Cardiac muscle cell (in vitro differentiated cells and primary cell): Measurements from ENCODE around the gene TRIM40. TPM values are rescaled to one million over a fixed set of nuclear protein-coding genes. Genes with fewer than 3 reads are reported as not detected.

Experiments
- DNase-seq, 2 donors: peaks; one replicate each; pipeline versions ENCODE4 v3.0.0 to v3.0.0-alpha.2; 2010 to 2017; ENCODE audit warnings: low read depth in 1 of 2, low spot score in 1 of 2
- H3K27ac ChIP-seq: fragments of 200-600 bp; sonication (generic); 2 replicates; pipeline ENCODE4 v1.5.1; 2016
- H3K27me3 ChIP-seq: fragments of 200-600 bp; sonication (generic); 2 replicates; pipeline ENCODE4 v1.6.0; 2016; ENCODE audit warnings: control low read depth
- H3K36me3 ChIP-seq: fragments of 200-600 bp; sonication (generic); 2 replicates; pipeline ENCODE4 v1.5.1; 2016; ENCODE audit warnings: control low read depth
- H3K4me1 ChIP-seq: fragments of 200-600 bp; sonication (generic); 2 replicates; pipeline ENCODE4 v1.8.1; 2017; ENCODE audit warnings: low read depth, mild to moderate bottlenecking, mixed run types
- H3K4me3 ChIP-seq: fragments of 200-600 bp; sonication (generic); 2 replicates; pipeline ENCODE4 v1.5.1; 2016; ENCODE audit warnings: mild to moderate bottlenecking
- H3K9me3 ChIP-seq: fragments of 200-600 bp; sonication (generic); 2 replicates; pipeline ENCODE4 v1.5.1; 2017; ENCODE audit warnings: low read depth, mild to moderate bottlenecking, control low read depth
- polyA plus RNA-seq: library from polyadenylated mRNA; unstranded; fragments of >200 nt; fragmentation: Nextera tagmentation; extraction: Ambion mirVana; gene quantifications from 2 replicates; pipeline ENCODE4 v1.2.1, GENCODE V29; 2016
- total RNA-seq: library from RNA; depleted of rRNA; stranded (reverse); fragments of >200 nt; gene quantifications from 2 replicates; pipeline ENCODE4 v1.2.3, GENCODE V29; 2016
- TF ChIP-seq, protein P1 (sequence below): IDR thresholded peaks from 2 replicates; pipeline ENCODE4 v1.5.1; 2012; ENCODE audit warnings: low read depth, mild to moderate bottlenecking, low read length

TRIM40 gene
- total and polyA plus RNA-seq, 2 experiments from 2014 or later = not detected

DNA sequence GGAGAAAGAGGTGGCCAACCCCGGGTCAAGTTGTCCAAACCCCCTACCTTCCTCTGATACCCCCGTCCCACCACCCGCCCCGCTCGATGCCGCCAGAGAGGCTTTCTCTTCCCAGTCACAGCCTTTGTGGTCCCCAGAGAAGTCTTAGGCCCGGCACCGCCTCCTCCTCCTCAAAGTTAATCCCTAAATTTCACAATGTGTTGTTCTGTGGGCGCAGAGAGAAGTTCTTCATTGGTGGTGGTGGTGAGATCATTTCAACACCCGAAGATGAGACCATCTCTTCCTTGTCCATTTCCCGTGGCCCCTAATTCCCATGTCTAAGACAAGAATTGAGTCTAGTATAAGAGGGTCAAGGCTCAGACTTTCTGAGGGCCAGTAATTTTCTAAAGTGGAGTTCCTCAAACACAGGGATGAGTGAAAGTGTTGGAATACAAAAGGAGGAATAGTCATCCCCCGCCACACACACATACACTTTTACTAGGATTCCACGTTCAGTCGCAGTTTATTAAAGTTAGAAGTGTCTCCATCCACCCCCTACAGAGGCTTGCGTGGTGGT lies 33.4 kb upstream of the TRIM40 start:
- DNase-seq = peak in 1 of 2 donors; percentile 67
- peaks cover 100% of the 10 kb centered on the region for H3K27me3 ChIP-seq
- H3K4me1 ChIP-seq = no peaks in the 10 kb centered on the region
- peak overlapping the region; percentile 16 for H3K4me3 ChIP-seq
- no peaks in the 10 kb centered on the region for H3K36me3 ChIP-seq
- no peak overlapping the region for H3K27ac ChIP-seq
- TF ChIP-seq, protein P1, sequence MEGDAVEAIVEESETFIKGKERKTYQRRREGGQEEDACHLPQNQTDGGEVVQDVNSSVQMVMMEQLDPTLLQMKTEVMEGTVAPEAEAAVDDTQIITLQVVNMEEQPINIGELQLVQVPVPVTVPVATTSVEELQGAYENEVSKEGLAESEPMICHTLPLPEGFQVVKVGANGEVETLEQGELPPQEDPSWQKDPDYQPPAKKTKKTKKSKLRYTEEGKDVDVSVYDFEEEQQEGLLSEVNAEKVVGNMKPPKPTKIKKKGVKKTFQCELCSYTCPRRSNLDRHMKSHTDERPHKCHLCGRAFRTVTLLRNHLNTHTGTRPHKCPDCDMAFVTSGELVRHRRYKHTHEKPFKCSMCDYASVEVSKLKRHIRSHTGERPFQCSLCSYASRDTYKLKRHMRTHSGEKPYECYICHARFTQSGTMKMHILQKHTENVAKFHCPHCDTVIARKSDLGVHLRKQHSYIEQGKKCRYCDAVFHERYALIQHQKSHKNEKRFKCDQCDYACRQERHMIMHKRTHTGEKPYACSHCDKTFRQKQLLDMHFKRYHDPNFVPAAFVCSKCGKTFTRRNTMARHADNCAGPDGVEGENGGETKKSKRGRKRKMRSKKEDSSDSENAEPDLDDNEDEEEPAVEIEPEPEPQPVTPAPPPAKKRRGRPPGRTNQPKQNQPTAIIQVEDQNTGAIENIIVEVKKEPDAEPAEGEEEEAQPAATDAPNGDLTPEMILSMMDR = no peak
- H3K9me3 ChIP-seq = no peaks in the 10 kb centered on the region

- no peak overlapping the region for H3K27ac ChIP-seq
- H3K4me1 ChIP-seq = no peaks in the 10 kb centered on the region
- DNase-seq = peak; percentile 86 to 92
- H3K27me3 ChIP-seq = peaks cover 100% of the 10 kb centered on the region
- TF ChIP-seq, protein P1 = peak; percentile 92
- H3K9me3 ChIP-seq = no peaks in the 10 kb centered on the region
- no peaks in the 10 kb centered on the region for H3K36me3 ChIP-seq
- peak overlapping the region; percentile 30 for H3K4me3 ChIP-seq
These were observed 32.7 kb upstream of the TRIM40 start for GRCh38 chr6:30102970-30103871.

DNA sequence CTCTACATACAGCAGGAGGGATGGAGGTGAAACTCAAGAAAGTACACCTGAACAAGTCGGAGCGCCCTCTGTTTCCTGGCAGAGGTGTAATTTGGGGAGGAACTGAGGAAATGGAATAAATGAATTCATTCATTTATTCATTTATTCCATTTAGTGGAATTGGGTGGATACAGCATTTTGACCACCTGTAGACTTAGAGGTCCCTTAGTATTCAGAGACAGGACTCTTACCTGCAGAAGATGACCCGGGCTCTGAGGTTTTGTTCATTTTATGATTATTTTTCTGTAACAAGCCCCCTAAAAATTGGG lies 32.1 kb upstream of the TRIM40 start:
- Histone ChIP-seq H3K4me3 (no peak overlapping the region), H3K36me3 (no peaks in the 10 kb centered on the region), H3K4me1 (no peaks in the 10 kb centered on the region), H3K27ac (no peak overlapping the region), H3K27me3 (peaks cover 98% of the 10 kb centered on the region), H3K9me3 (no peaks in the 10 kb centered on the region)
- TF ChIP-seq, protein P1 = no peak
- DNase-seq = no peak

DNA sequence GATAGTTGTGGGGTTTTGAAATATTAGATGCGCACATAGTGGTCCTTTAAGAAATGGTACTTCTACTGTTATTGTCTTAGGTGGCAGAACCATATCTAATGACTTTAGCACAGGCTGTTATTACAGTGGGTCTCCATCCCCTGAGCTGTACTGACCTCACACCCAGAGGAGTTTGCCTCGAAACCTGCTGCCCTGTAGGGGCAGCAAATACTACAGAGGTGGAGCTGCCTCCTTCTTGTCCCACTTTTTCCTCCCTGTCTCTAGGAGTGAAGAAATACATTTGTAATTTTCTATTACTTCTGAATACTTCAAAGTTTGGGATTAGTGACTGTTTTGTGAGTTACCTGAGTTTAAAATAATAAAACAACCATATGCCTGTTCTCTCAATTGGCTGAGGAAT lies 31.3 kb upstream of the TRIM40 start:
- TF ChIP-seq, protein P1 = no peak
- H3K4me1 ChIP-seq = no peaks in the 10 kb centered on the region
- H3K36me3 ChIP-seq = no peaks in the 10 kb centered on the region
- DNase-seq = no peak
- peaks cover 98% of the 10 kb centered on the region for H3K27me3 ChIP-seq
- H3K4me3 ChIP-seq = no peak overlapping the region
- no peaks in the 10 kb centered on the region for H3K9me3 ChIP-seq
- H3K27ac ChIP-seq = no peak overlapping the region

DNA sequence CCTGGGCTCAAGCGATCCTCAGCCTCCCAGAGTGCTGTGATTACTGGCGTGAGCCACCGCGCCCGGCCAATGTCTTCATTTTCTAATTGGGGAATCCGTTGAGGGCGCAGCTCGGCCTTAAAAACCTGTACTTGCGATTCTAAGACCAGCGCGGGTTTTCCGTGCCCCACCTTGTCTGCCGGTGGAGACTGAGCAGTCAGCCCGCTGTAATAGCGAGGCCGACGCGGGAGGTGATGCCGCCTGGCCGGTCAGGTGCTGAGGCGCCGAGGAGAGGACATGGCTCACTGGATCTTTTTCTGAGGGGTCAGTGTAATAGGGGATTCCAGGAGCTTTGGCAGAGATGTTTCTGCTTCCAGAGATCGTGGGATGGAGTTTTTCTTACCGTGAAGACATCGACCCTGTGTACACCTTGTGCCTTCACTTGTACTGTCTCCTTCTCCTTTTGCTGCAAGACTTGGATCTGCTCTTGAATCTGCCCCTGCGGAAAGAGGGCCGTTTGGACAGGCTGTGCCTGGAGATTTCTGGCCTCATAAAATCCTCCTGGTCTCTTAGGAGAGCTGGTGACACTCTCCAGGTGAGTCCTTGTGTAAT lies 24.6 kb upstream of the TRIM40 start:
- Histone ChIP-seq H3K4me1 (no peaks in the 10 kb centered on the region), H3K36me3 (no peaks in the 10 kb centered on the region), H3K27me3 (peaks cover 92% of the 10 kb centered on the region), H3K4me3 (no peak overlapping the region), H3K9me3 (no peaks in the 10 kb centered on the region), H3K27ac (no peak overlapping the region)
- TF ChIP-seq, protein P1 = no peak
- no peak for DNase-seq
